Endothelial cell of umbilical vein (primary cell): ENCODE results near the gene CH25H. TPM values are rescaled to one million over a fixed set of nuclear protein-coding genes. Genes with fewer than 3 reads are reported as not detected.

ENCODE experiments used
- BruUV-seq: library from RNA; stranded (reverse); fragments of 400-500 nt; replicated peaks from 2 replicates; lab custom pipeline; 2021; lab: Mats Ljungman, UMichigan
- CTCF ChIA-PET: fragments of 300-600, 350-600 bp; sonication (Branson Sonifier 250); formaldehyde crosslinking; loops from one replicate; lab custom pipeline; 2021; ENCODE audit warnings: antibody characterized with exemption, inconsistent platforms; lab: Charles Lee
- POLR2A ChIA-PET: fragments of 300-600, 350-600 bp; sonication (Branson Sonifier 250); formaldehyde crosslinking; loops from one replicate; lab custom pipeline; 2021; ENCODE audit warnings: antibody characterized with exemption, inconsistent platforms; lab: Charles Lee
- DNase-seq: peaks from one replicate; pipeline ENCODE4 v3.0.0-alpha.2; 2011; ENCODE audit warnings: low read depth, low spot score
- FAIRE-seq: peaks from 2 replicates; lab custom pipeline; 2011; peaks lifted over from hg19 to GRCh38; lab: Jason Lieb, UNC
- H2AFZ ChIP-seq: 2 replicates; pipeline ENCODE4 v1.6.0; 2012; ENCODE audit warnings: low read depth, low read length, control low read depth, inconsistent platforms
- H3K27ac ChIP-seq: 2 replicates; pipeline ENCODE4 v1.5.1; 2011; ENCODE audit warnings: low read depth, mild to moderate bottlenecking, control low read depth, low read length, moderate library complexity; ENCODE audit not compliant: insufficient read depth
- H3K27me3 ChIP-seq, 2 experiments: 2 replicates each; pipeline versions ENCODE4 v1.6.0 to v1.6.1; 2011; ENCODE audit warnings: low read length in 2 of 2, mixed read lengths in 1 of 2; ENCODE audit not compliant: control insufficient read depth in 2 of 2, insufficient read depth in 2 of 2
- H3K36me3 ChIP-seq, 2 experiments: 2 replicates in 1 of 2; 3 replicates in 1 of 2; pipeline ENCODE4 v1.5.1; 2011; ENCODE audit warnings: low read length in 2 of 2, mild to moderate bottlenecking in 1 of 2, moderate library complexity in 1 of 2; ENCODE audit not compliant: control insufficient read depth in 2 of 2, insufficient read depth in 2 of 2; ENCODE audit errors: extremely low read depth in 1 of 2
- H3K4me1 ChIP-seq: 3 replicates; pipeline ENCODE4 v1.5.1; 2011; ENCODE audit warnings: mild to moderate bottlenecking, low read length; ENCODE audit not compliant: control insufficient read depth, insufficient read depth; ENCODE audit errors: extremely low read depth
- H3K4me2 ChIP-seq: 2 replicates; pipeline ENCODE4 v1.6.1; 2011; ENCODE audit warnings: low read length, control low read depth, mixed read lengths; ENCODE audit not compliant: insufficient read depth
- H3K4me3 ChIP-seq, 3 experiments: fragments of 200-600 bp in 1 of 3; sonication (generic), shearing (Covaris generic) in 1 of 3; replicated peaks in 1 of 3; 2 replicates each; pipeline ENCODE4 v1.5.1; 2011 to 2016; ENCODE audit warnings: control low read depth in 3 of 3, low read length in 3 of 3, mild to moderate bottlenecking in 2 of 3, inconsistent platforms in 1 of 3, low read depth in 1 of 3, moderate library complexity in 1 of 3; ENCODE audit not compliant: insufficient read depth in 1 of 3
- H3K79me2 ChIP-seq: 2 replicates; pipeline ENCODE4 v1.6.0; 2012; ENCODE audit warnings: low read length, inconsistent platforms; ENCODE audit not compliant: control insufficient read depth, insufficient read depth
- H3K9ac ChIP-seq: replicated peaks from 2 replicates; pipeline ENCODE3; 2011; ENCODE audit warnings: low read length, control low read depth; ENCODE audit not compliant: insufficient read depth; ENCODE audit errors: extremely low read depth
- H3K9me1 ChIP-seq: replicated peaks from 3 replicates; pipeline ENCODE4 v1.6.0; 2011; ENCODE audit warnings: mild to moderate bottlenecking, low read length; ENCODE audit not compliant: control insufficient read depth, insufficient read depth; ENCODE audit errors: extremely low read depth
- H3K9me3 ChIP-seq: replicated peaks from 2 replicates; pipeline ENCODE4 v1.5.1; 2012; ENCODE audit warnings: low read length, inconsistent platforms; ENCODE audit not compliant: control insufficient read depth, insufficient read depth
- H4K20me1 ChIP-seq: replicated peaks from 2 replicates; pipeline ENCODE3; 2011; ENCODE audit warnings: mild to moderate bottlenecking, low read length; ENCODE audit not compliant: control insufficient read depth, insufficient read depth; ENCODE audit errors: extremely low read depth
- JUN ChIP-seq: IDR thresholded peaks from 2 replicates; pipeline ENCODE4 v1.6.1; 2011; ENCODE audit warnings: borderline replicate concordance, low read depth; ENCODE audit not compliant: insufficient read length, insufficient read depth
- POLR2AphosphoS5 ChIP-seq: IDR thresholded peaks from 2 replicates; pipeline ENCODE4 v1.6.1; 2012; ENCODE audit warnings: low read depth, mild to moderate bottlenecking, control low read depth, low read length, moderate library complexity; ENCODE audit not compliant: insufficient read depth
- dilution Hi-C: fragments of 300-500 bp; cut with MboI; formaldehyde crosslinking; loops from one replicate; pipeline ENCODE4 v1.15.0; 2019; ENCODE audit warnings: low sequenced_read_pairs; ENCODE audit not compliant: extremely low pct_ligation_motif_present
- intact Hi-C: fragments of 100-400 bp; cut with micrococcal nuclease; formaldehyde crosslinking; loops from one replicate; pipeline ENCODE4 v1.10.0; 2022
- polyA plus RNA-seq, 4 experiments: library from polyadenylated mRNA; depleted of rRNA in 3 of 4; stranded (reverse) in 3 of 4; unstranded in 1 of 4; fragments of >200 nt; gene quantifications; 2 replicates each; pipeline versions ENCODE4 v1.2.1 to v1.2.3, GENCODE V29; 2011 to 2012; ENCODE audit warnings: missing spikeins in 1 of 4
- total RNA-seq: library from RNA; stranded (reverse); gene quantifications from 2 replicates; pipeline ENCODE4 v1.2.3, GENCODE V29; 2021
- TF ChIP-seq, protein P1 (sequence below), 2 donors: IDR thresholded peaks; 1 replicate in 1 of 2; 2 replicates in 1 of 2; pipeline ENCODE4 v1.5.1; 2011; ENCODE audit warnings: low read length in 2 of 2, mild to moderate bottlenecking in 2 of 2, moderate library complexity in 2 of 2, control low read depth in 1 of 2, inconsistent platforms in 1 of 2, low read depth in 1 of 2; ENCODE audit not compliant: insufficient read depth in 1 of 2; ENCODE audit errors: extremely low read depth in 1 of 2
- TF ChIP-seq, protein P2 (sequence below): IDR thresholded peaks from 2 replicates; pipeline ENCODE4 v1.6.1; 2011; ENCODE audit not compliant: insufficient read depth, insufficient read length

Gene CH25H
- total and polyA plus RNA-seq, 2 donors (not counting 3 experiments of a cell fraction or from before 2014, with no cell fraction given), result 0.30 TPM; not detected in 1

DNA sequence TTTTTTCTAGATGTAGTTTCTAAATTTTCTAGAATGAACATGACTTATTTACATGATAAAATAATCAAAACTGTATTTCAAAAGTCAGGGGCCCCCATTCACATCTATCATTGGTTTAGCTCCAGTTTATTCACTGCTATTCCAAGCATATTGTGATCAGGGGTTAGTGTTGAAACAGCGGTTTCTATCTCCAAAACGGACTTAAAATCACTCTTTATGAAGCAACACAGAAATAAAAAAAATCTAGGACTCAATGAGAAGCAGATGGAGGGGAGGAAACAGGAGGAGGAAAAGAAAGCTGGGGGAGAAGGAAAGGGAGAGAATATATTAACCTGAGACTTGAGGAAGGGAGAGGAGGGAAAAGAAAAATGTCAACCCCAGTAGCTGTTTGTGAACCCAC lies 14.8 kb upstream of the CH25H start:
- H3K9me3 ChIP-seq, result no peaks in the 10 kb centered on the region
- H3K4me3 ChIP-seq, result no peak overlapping the region
- FAIRE-seq, result no peak
- no peaks in the 10 kb centered on the region for H4K20me1 ChIP-seq
- no peak overlapping the region for H2AFZ ChIP-seq
- no peaks in the 10 kb centered on the region for H3K36me3 ChIP-seq
- DNase-seq, result no peak
- H3K27ac ChIP-seq, result no peak overlapping the region
- intact Hi-C loops (no loop called here), dilution Hi-C loops (loop anchor here (25.0 kb wide), 1 partner anchor 235 kb away; the partner anchor contains the start of gene FAS)
- BruUV-seq, result no TSS peak
- H3K4me1 ChIP-seq, result peaks cover 20% of the 10 kb centered on the region
- no peak overlapping the region for H3K4me2 ChIP-seq
- H3K79me2 ChIP-seq, result no peaks in the 10 kb centered on the region
- TF ChIP-seq JUN (no peak), POLR2AphosphoS5 (no peak)
- TF ChIP-seq, protein P1, sequence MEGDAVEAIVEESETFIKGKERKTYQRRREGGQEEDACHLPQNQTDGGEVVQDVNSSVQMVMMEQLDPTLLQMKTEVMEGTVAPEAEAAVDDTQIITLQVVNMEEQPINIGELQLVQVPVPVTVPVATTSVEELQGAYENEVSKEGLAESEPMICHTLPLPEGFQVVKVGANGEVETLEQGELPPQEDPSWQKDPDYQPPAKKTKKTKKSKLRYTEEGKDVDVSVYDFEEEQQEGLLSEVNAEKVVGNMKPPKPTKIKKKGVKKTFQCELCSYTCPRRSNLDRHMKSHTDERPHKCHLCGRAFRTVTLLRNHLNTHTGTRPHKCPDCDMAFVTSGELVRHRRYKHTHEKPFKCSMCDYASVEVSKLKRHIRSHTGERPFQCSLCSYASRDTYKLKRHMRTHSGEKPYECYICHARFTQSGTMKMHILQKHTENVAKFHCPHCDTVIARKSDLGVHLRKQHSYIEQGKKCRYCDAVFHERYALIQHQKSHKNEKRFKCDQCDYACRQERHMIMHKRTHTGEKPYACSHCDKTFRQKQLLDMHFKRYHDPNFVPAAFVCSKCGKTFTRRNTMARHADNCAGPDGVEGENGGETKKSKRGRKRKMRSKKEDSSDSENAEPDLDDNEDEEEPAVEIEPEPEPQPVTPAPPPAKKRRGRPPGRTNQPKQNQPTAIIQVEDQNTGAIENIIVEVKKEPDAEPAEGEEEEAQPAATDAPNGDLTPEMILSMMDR (IDR thresholded peaks at IDR 0.05; ENCODE audit: extremely low read depth in 1 of 2, insufficient read depth in 1 of 2, low read depth in 1 of 2, low read length in 2 of 2), result no peak
- TF ChIP-seq, protein P2, sequence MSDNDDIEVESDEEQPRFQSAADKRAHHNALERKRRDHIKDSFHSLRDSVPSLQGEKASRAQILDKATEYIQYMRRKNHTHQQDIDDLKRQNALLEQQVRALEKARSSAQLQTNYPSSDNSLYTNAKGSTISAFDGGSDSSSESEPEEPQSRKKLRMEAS, result no peak
- H3K9me1 ChIP-seq, result no peaks in the 10 kb centered on the region
- no peak overlapping the region for H3K9ac ChIP-seq
- H3K27me3 ChIP-seq, result no peaks in the 10 kb centered on the region
- ChIA-PET POLR2A (no interaction called here), CTCF (interaction anchor here (1.1 to 1.4 kb wide), 3 partner anchors 287 to 290 kb away, joined by 3 to 4 read pairs (median 3); no protein-coding TSS in a partner anchor)
